Testis (tissue), 5 donors: ENCODE results near the gene RAPGEF6. TPM values are rescaled to one million over a fixed set of nuclear protein-coding genes. Genes with fewer than 3 reads are reported as not detected.

Experiments
- DNase-seq: peaks from one replicate; pipeline ENCODE4 v3.0.0-alpha.2; 2019
- H3K27ac ChIP-seq, 2 donors: fragments of 200-600 bp; sonication (generic); one replicate each; pipeline ENCODE4 v1.5.1; 2019
- H3K27me3 ChIP-seq: fragments of 200-600 bp; sonication (generic); one replicate; pipeline ENCODE4 v1.5.1; 2019
- H3K36me3 ChIP-seq: fragments of 200-600 bp; sonication (generic); one replicate; pipeline ENCODE4 v1.5.1; 2017; ENCODE audit warnings: low read depth; ENCODE audit errors: missing control alignments
- H3K4me1 ChIP-seq: fragments of 200-600 bp; sonication (generic); one replicate; pipeline ENCODE4 v1.5.1; 2019
- H3K4me3 ChIP-seq, 2 donors: fragments of 200-600 bp; sonication (generic); one replicate each; pipeline ENCODE4 v1.5.1; 2017 to 2019
- H3K9me3 ChIP-seq: fragments of 200-600 bp; sonication (generic); one replicate; pipeline ENCODE4 v1.5.1; 2017
- POLR2A ChIP-seq: fragments of 450-650 bp; IDR thresholded peaks from one replicate; pipeline ENCODE4 v1.6.1; 2017; ENCODE audit warnings: antibody characterized with exemption, mild to moderate bottlenecking, moderate library complexity
- WGBS, 2 donors: methylation state at CpG; one replicate each; pipeline ENCODE4 v1.1.5; 2018; 5-methylcytosine and 5-hydroxymethylcytosine counted together
- intact Hi-C: fragments of 100-400 bp; cut with DNase I; formaldehyde crosslinking; loops from one replicate; pipeline ENCODE4 v1.15.1; 2023; ENCODE audit warnings: low total_unique reads
- long read RNA-seq, 2 donors: transcript quantifications; one replicate each; lab custom pipeline, GENCODE V29; 2026
- polyA plus RNA-seq: library from polyadenylated mRNA; stranded (reverse); fragments of 350-450 nt; fragmentation: Illumina TruSeq; extraction: RNeasy Lipid Tissue Mini Kit (QIAGEN cat#74804); gene quantifications from one replicate; pipeline ENCODE4 v1.2.3, GENCODE V29; 2014; ENCODE audit warnings: low read depth, low replicate concordance; ENCODE audit not compliant: insufficient read depth
- total RNA-seq, 2 donors: library from RNA; depleted of rRNA; stranded (reverse); fragments of >200 nt; gene quantifications; one replicate each; pipeline ENCODE4 v1.2.3, GENCODE V29; 2016
- TF ChIP-seq, protein P1 (sequence below), 3 experiments: fragments of 450-650 bp in 2 of 3; fragments of 200-600 bp in 1 of 3; sonication (generic) in 1 of 3; IDR thresholded peaks; one replicate each; pipeline ENCODE4 v1.5.1; 2016 to 2019; ENCODE audit warnings: antibody characterized with exemption in 3 of 3, mild to moderate bottlenecking in 2 of 3, moderate library complexity in 1 of 3

RAPGEF6 gene, protein sequence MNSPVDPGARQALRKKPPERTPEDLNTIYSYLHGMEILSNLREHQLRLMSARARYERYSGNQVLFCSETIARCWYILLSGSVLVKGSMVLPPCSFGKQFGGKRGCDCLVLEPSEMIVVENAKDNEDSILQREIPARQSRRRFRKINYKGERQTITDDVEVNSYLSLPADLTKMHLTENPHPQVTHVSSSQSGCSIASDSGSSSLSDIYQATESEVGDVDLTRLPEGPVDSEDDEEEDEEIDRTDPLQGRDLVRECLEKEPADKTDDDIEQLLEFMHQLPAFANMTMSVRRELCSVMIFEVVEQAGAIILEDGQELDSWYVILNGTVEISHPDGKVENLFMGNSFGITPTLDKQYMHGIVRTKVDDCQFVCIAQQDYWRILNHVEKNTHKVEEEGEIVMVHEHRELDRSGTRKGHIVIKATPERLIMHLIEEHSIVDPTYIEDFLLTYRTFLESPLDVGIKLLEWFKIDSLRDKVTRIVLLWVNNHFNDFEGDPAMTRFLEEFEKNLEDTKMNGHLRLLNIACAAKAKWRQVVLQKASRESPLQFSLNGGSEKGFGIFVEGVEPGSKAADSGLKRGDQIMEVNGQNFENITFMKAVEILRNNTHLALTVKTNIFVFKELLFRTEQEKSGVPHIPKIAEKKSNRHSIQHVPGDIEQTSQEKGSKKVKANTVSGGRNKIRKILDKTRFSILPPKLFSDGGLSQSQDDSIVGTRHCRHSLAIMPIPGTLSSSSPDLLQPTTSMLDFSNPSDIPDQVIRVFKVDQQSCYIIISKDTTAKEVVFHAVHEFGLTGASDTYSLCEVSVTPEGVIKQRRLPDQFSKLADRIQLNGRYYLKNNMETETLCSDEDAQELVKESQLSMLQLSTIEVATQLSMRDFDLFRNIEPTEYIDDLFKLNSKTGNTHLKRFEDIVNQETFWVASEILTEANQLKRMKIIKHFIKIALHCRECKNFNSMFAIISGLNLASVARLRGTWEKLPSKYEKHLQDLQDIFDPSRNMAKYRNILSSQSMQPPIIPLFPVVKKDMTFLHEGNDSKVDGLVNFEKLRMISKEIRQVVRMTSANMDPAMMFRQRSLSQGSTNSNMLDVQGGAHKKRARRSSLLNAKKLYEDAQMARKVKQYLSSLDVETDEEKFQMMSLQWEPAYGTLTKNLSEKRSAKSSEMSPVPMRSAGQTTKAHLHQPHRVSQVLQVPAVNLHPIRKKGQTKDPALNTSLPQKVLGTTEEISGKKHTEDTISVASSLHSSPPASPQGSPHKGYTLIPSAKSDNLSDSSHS (N-terminal part only)
- total RNA-seq (10 to 100 TPM; 40.1 to 59.0 TPM), polyA plus RNA-seq (27.6 TPM)
- long read RNA-seq, donor 1, full-length matches to known transcripts: 2 of 2 reads
- long read RNA-seq, donor 1, partial matches to known transcripts: 0 of 2 reads
- long read RNA-seq, donor 1, other reads (novel, unspliced or antisense): 0 of 2 reads
- long read RNA-seq, donor 2: 0 reads

DNA sequence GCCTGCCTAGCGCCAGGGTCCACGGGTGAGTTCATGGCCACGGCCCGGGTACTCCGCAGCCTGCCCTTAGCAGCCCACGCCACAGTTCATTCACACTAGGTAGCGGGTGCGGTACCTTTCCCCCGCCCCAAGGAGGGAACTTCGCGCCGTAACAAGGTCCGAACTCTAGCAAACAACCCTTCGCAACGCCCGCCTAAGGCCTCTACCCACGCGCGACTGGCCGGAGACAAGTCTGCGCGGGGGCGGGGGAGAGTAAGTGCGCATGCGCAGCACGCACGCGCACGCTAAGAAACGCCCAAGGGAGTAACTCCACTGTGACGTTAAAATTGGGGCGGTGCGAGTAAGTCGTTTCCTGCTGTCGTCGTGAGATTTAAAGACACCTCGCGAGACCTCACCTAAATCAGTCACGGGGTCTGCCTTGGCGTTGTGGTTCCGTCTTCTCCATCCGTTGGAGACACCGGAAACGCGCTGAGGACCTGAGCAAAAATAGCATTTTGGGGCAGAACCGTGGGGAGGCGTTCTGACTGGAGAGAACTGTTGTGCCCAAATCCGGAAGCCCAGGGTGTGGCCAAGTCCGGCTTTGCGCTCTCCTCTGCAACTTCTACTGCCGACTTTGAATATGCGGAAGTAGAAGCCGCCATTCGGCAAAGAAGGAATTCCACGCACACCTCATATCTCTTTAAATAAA lies at the start of gene RAPGEF6:
TSS of gene RAPGEF6 (minus strand) at position 234 of the 688 bp plus-strand sequence. CDS start at position 35, 199 bp downstream.
- TF ChIP-seq, protein P1, sequence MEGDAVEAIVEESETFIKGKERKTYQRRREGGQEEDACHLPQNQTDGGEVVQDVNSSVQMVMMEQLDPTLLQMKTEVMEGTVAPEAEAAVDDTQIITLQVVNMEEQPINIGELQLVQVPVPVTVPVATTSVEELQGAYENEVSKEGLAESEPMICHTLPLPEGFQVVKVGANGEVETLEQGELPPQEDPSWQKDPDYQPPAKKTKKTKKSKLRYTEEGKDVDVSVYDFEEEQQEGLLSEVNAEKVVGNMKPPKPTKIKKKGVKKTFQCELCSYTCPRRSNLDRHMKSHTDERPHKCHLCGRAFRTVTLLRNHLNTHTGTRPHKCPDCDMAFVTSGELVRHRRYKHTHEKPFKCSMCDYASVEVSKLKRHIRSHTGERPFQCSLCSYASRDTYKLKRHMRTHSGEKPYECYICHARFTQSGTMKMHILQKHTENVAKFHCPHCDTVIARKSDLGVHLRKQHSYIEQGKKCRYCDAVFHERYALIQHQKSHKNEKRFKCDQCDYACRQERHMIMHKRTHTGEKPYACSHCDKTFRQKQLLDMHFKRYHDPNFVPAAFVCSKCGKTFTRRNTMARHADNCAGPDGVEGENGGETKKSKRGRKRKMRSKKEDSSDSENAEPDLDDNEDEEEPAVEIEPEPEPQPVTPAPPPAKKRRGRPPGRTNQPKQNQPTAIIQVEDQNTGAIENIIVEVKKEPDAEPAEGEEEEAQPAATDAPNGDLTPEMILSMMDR (IDR thresholded peaks at IDR 0.05): peak in 1 of 3 experiments; percentile 21
- peak; percentile 87 for TF ChIP-seq POLR2A
- peaks cover 8% of the 10 kb centered on the region for H3K4me1 ChIP-seq
- H3K36me3 ChIP-seq: no peaks in the 10 kb centered on the region
- peak within 1 kb of the TSS; percentile 67 to 84 for H3K4me3 ChIP-seq
- H3K27me3 ChIP-seq: no peaks in the 10 kb centered on the region
- WGBS, 2 donors: 0 to 1% methylated on average over 8 to 49 of the region's 55 CpGs
- DNase-seq: peak; percentile 99
- intact Hi-C loops: loop anchor here (10.0 kb wide), 1 partner anchor 160 kb away; the partner anchor contains the start of gene FNIP1
- peak within 1 kb of the TSS; percentile 96 for H3K27ac ChIP-seq
- no peaks in the 10 kb centered on the region for H3K9me3 ChIP-seq

DNA sequence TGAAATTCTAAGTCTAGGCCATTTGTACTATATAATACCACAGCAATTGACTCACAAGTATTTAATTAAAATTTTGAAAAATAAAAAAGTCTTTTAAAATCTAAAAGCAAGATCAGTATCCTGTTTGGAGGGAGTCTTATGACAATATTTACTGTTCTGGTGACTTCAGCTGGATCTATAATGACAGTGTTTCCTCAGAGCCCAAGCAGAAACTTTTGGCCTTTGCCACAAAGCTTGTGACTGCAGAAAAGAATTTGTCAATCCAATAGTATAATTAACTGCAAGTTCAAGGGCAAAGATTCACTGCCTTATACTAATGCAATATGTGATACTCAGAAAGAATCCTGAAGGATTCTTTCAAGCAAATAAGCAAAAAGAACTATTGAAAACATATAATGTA lies 49.6 kb upstream of the RAPGEF6 start:
- DNase-seq: no peak
- Histone ChIP-seq H3K36me3 (no peaks in the 10 kb centered on the region), H3K27me3 (no peaks in the 10 kb centered on the region), H3K27ac (no peak overlapping the region), H3K4me1 (no peaks in the 10 kb centered on the region), H3K9me3 (no peaks in the 10 kb centered on the region), H3K4me3 (no peak overlapping the region)
- intact Hi-C loops: no loop called here
- TF ChIP-seq, protein P1 (IDR thresholded peaks at IDR 0.05): no peak

DNA sequence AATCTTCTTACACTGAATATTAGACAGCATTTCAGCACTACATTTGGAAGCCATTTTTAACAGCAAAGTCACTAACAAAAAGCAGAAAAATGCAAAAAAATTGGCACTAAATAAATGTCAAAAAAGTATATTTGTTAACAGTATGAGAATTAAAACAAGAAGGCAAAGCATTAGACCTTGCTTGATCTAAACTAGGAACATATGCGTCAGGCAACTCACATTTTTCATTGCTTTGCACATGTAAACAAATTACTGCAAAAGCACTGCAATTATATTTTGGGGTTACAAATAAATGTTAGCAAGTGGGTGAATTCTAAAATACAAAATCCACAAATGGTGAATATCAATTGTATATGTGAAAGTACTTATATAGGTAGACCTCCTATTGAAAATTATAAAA lies 49.0 kb upstream of the RAPGEF6 start:
- no peaks in the 10 kb centered on the region for H3K9me3 ChIP-seq
- WGBS, 2 donors: 91% methylated on average over 1 of the region's 1 CpG
- no peaks in the 10 kb centered on the region for H3K27me3 ChIP-seq
- no peak overlapping the region for H3K4me3 ChIP-seq
- TF ChIP-seq, protein P1 (IDR thresholded peaks at IDR 0.05): no peak
- no peak for TF ChIP-seq POLR2A
- intact Hi-C loops: no loop called here
- no peaks in the 10 kb centered on the region for H3K36me3 ChIP-seq
- DNase-seq: no peak
- H3K4me1 ChIP-seq: no peaks in the 10 kb centered on the region
- H3K27ac ChIP-seq: no peak overlapping the region

DNA sequence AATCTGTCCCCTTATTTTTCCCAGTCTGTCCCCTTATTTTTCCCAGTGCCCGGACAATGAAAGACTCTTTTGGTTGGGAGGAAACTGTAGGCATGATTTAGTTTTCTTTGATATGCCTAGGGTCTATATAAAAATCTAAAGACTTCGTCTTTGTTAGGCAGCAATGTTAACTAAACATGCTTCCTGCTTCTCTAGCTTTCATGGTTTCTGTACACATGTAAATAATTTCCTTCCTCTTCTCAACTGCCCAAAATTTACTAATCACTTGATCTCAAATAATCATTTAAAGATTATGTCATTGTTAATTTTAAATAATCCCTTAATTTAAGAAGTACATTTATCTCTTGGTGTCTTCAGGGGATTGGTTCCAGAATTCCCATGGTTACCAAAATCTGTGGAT lies 47.8 kb upstream of the RAPGEF6 start:
- H3K4me3 ChIP-seq: no peak overlapping the region
- TF ChIP-seq, protein P1 (IDR thresholded peaks at IDR 0.05): no peak
- TF ChIP-seq POLR2A: no peak
- H3K27ac ChIP-seq: no peak overlapping the region
- H3K27me3 ChIP-seq: no peaks in the 10 kb centered on the region
- intact Hi-C loops: no loop called here
- 87 to 95% methylated on average over 2 of the region's 2 CpGs for WGBS, 2 donors
- H3K36me3 ChIP-seq: no peaks in the 10 kb centered on the region
- H3K9me3 ChIP-seq: no peaks in the 10 kb centered on the region
- H3K4me1 ChIP-seq: no peaks in the 10 kb centered on the region
- DNase-seq: no peak
